ENCODE results near the gene ADCY2.

ADCY2 gene

DNA sequence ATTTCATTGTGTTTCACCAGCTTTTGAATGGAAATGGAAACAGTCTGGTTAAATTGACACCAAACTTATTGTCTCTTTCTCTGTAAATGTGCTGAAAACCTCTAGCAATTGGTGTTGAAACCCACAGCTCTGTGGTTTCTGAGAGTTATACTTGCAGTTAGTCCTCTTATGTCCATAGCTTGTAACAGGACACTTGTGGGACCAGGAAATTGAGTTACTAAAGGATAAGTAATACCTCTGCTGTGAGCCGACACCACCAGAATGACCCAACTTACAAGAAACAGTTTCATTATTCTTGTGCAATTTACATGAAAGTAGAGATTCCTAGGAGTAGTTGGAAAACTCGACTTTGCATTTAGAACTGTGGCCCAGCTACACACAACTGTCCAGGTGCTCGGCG, 263.5 kb downstream of the ADCY2 start:
- TF ChIP-seq, protein P1, sequence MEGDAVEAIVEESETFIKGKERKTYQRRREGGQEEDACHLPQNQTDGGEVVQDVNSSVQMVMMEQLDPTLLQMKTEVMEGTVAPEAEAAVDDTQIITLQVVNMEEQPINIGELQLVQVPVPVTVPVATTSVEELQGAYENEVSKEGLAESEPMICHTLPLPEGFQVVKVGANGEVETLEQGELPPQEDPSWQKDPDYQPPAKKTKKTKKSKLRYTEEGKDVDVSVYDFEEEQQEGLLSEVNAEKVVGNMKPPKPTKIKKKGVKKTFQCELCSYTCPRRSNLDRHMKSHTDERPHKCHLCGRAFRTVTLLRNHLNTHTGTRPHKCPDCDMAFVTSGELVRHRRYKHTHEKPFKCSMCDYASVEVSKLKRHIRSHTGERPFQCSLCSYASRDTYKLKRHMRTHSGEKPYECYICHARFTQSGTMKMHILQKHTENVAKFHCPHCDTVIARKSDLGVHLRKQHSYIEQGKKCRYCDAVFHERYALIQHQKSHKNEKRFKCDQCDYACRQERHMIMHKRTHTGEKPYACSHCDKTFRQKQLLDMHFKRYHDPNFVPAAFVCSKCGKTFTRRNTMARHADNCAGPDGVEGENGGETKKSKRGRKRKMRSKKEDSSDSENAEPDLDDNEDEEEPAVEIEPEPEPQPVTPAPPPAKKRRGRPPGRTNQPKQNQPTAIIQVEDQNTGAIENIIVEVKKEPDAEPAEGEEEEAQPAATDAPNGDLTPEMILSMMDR (IDR thresholded peaks at IDR 0.05; ENCODE audit: low read depth, low read length, missing control alignments): no peak
- in situ Hi-C loops (cut with HindIII; ENCODE audit: low sequenced_read_pairs): no loop called here
- H3K4me3 ChIP-seq (ENCODE audit: low read depth, low read length): no peak overlapping the region
- peak; percentile 39 for DNase-seq (ENCODE audit: low read depth)

DNA sequence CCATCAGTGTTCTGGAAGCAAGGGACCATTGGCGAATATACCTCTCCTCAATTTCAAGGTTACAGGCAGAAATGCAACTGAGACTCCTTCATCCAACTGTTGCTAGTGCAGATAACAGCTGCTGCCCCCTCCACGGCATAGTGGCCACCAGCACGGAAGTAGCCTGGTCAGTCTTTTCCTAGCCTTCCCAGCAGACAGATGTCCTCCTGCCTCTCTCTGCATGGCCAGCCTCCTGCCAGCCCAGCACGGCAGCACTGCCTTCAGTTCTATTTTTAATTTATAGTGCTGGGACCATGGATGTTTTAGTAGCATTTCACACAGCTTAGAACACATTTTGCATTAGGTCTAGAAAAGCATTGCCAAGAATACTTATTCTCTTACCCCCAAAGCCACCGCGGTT, 266.4 kb downstream of the ADCY2 start:
- no peak overlapping the region for H3K4me3 ChIP-seq (ENCODE audit: low read depth, low read length)
- no peak for DNase-seq (ENCODE audit: low read depth)
- TF ChIP-seq, protein P1 (IDR thresholded peaks at IDR 0.05; ENCODE audit: low read depth, low read length, missing control alignments): no peak
- in situ Hi-C loops (cut with HindIII; ENCODE audit: low sequenced_read_pairs): no loop called here

DNA sequence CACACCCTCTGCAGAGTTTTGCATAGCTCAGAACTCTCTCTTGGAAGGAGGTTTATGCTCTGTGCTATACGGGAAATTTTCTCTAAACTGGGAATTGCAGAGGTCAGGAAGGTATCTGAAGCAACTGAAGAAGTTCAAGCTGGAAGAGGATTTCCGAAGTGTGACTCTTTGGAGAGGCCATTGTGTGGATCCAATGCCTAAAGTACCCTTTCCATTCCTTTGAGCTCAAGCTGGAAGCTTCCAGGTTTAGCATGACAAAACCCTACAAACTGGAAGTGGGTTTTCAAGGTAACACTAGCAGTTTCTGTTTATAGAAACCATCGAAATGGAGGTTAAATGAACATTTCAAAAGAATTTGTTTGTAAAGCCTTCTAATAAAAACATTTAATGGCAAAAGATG, 267.9 kb downstream of the ADCY2 start:
- TF ChIP-seq, protein P1 (IDR thresholded peaks at IDR 0.05; ENCODE audit: low read depth, low read length, missing control alignments): no peak
- no peak overlapping the region for H3K4me3 ChIP-seq (ENCODE audit: low read depth, low read length)
- no peak for DNase-seq (ENCODE audit: low read depth)
- in situ Hi-C loops (cut with HindIII; ENCODE audit: low sequenced_read_pairs): no loop called here

DNA sequence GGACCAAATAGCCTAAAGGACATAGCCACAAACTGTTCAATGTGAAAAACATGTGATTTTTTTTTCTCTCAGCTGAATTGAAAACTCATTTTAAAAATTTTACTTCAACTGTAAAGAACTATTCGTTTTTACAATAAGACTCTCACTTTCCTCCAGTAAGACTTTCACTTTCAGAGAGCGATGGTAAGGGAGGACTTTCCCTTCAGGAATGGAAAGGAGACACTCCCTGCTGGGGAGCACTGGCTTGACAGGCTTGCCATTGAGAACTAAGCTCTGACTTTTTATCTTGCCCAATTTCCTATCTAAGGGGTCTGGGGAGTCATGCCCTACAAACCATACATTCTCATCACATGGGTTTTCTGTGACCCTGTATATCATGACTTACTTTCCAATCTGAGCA, 268.3 kb downstream of the ADCY2 start:
- in situ Hi-C loops (cut with HindIII; ENCODE audit: low sequenced_read_pairs): no loop called here
- TF ChIP-seq, protein P1 (IDR thresholded peaks at IDR 0.05; ENCODE audit: low read depth, low read length, missing control alignments): no peak
- H3K4me3 ChIP-seq (ENCODE audit: low read depth, low read length): no peak overlapping the region
- DNase-seq (ENCODE audit: low read depth): no peak

DNA sequence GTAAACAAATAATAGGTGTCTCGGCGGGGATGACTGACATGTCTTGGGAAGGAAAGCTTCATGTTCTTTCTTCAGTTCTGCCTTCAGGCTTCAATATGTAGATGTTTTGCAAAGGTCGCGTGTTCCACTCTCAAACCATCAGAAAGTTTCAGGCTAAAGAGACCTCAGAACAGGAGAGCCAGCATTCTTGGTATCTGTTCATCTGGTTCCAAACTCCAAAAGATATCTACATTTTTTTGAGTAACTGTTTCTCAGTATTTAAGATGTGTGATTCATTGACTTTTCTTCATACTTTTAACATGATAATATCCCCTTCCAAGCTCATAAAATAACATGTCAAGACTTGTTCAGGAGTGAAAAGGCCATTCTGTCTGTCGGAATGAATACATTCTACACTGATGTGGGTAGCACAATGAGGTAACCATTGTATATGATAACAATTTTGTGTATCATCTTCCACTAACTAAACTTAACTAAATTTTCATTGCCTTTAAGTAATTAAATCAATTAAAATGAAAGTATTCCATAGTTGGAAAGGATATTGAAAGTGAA, 271.4 kb downstream of the ADCY2 start:
- no peak overlapping the region for H3K4me3 ChIP-seq (ENCODE audit: low read depth, low read length)
- TF ChIP-seq, protein P1 (IDR thresholded peaks at IDR 0.05; ENCODE audit: low read depth, low read length, missing control alignments): no peak
- in situ Hi-C loops (cut with HindIII; ENCODE audit: low sequenced_read_pairs): no loop called here
- no peak for DNase-seq (ENCODE audit: low read depth)

DNA sequence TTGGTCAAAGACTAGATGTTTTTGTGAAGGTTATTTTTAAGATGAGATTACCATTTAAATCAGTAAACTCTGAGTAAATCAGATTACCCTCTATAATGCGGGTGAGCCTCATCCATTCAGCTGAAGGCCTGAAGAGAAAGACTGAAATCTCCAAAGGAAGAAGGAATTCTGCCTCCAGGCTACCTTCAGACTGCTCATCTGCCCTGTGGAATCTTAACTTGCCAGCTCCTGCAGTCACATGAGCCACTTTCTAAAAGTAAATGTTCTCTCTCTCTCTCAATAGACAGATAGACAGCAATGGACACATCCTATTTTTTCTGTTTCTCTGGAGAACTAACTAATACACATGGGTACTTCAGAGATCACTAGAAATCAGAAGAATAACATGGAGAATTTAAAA, 272.2 kb downstream of the ADCY2 start:
- in situ Hi-C loops (cut with HindIII; ENCODE audit: low sequenced_read_pairs): no loop called here
- no peak overlapping the region for H3K4me3 ChIP-seq (ENCODE audit: low read depth, low read length)
- DNase-seq (ENCODE audit: low read depth): no peak
- TF ChIP-seq, protein P1 (IDR thresholded peaks at IDR 0.05; ENCODE audit: low read depth, low read length, missing control alignments): no peak

DNA sequence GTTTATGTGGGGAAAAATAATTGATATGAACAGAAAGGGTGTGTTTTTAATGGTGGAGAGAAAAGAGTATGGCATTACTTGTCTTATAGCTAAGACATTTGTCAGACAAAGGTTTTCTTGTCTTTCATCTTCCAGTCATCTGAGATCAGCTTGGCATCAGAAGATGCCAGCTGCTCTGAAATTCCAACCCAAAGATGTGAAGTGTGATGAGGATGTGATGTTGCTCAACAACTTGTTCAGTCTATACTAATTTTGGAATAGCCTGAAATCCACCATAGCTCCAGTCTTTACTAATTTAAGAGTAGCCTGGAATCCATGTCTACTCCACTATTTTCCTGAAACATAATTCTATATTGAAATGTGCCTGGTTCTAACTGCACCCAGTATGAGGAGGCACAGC, 272.7 kb downstream of the ADCY2 start:
- in situ Hi-C loops (cut with HindIII; ENCODE audit: low sequenced_read_pairs): no loop called here
- TF ChIP-seq, protein P1 (IDR thresholded peaks at IDR 0.05; ENCODE audit: low read depth, low read length, missing control alignments): no peak
- H3K4me3 ChIP-seq (ENCODE audit: low read depth, low read length): no peak overlapping the region
- no peak for DNase-seq (ENCODE audit: low read depth)

Measured in astrocyte of the cerebellum (primary cell).